K562 (cell line): ENCODE results near the gene DYRK1A. TPM values are rescaled to one million over a fixed set of nuclear protein-coding genes. Genes with fewer than 3 reads are reported as not detected.
A peak's percentile ranks its signal among the peaks of the same experiment; 100 is the strongest.

ENCODE experiments used
- CSDE1 ChIP-seq, 2 experiments: fragments of 450-650 bp; IDR thresholded peaks; 2 replicates each; pipeline ENCODE4 v1.6.1; 2016; ENCODE audit warnings: mild to moderate bottlenecking in 1 of 2
- EGR1 ChIP-seq: fragments of 450-650 bp; conservative IDR thresholded peaks from 2 replicates; pipeline ENCODE4 v1.6.1; 2017; ENCODE audit warnings: mild to moderate bottlenecking
- GMEB1 ChIP-seq: fragments of 250-450 bp; sonication (Bioruptor Pico); IDR thresholded peaks from 2 replicates; pipeline ENCODE4 v1.4.0; 2020; ENCODE audit warnings: mild to moderate bottlenecking
- HDAC2 ChIP-seq: fragments of 450-650 bp; IDR thresholded peaks from 2 replicates; pipeline ENCODE4 v1.6.1; 2016; ENCODE audit warnings: mild to moderate bottlenecking
- HEY1 ChIP-seq: fragments of 250-450 bp; sonication (Bioruptor Pico); IDR thresholded peaks from 2 replicates; pipeline ENCODE4 v1.5.0; 2020; ENCODE audit warnings: mild to moderate bottlenecking, moderate library complexity, borderline replicate concordance
- HMG20B ChIP-seq: fragments of 250-450 bp; sonication (Bioruptor Pico); IDR thresholded peaks from 2 replicates; pipeline ENCODE4 v1.5.0; 2021; ENCODE audit warnings: mild to moderate bottlenecking
- NFRKB ChIP-seq: fragments of 450-650 bp; IDR thresholded peaks from 2 replicates; pipeline ENCODE4 v1.6.1; 2016; ENCODE audit warnings: low read depth
- NONO ChIP-seq, 2 experiments: fragments of 200-400 bp in 1 of 2; fragments of 450-650 bp in 1 of 2; formaldehyde crosslinking in 1 of 2; IDR thresholded peaks; 2 replicates each; pipeline ENCODE4 v1.6.1; 2017; ENCODE audit warnings: low read depth in 2 of 2, mild to moderate bottlenecking in 2 of 2, moderate library complexity in 2 of 2, low read length in 1 of 2
- PCBP2 ChIP-seq: fragments of 200-400 bp; formaldehyde crosslinking; IDR thresholded peaks from 2 replicates; pipeline ENCODE4 v1.6.1; 2018; ENCODE audit warnings: low read length, low read depth, mild to moderate bottlenecking, moderate library complexity; ENCODE audit not compliant: poor library complexity, severe bottlenecking
- PYGO2 ChIP-seq: fragments of 450-650 bp; IDR thresholded peaks from 2 replicates; pipeline ENCODE4 v1.6.1; 2016; ENCODE audit warnings: mild to moderate bottlenecking, missing genetic modification characterization, moderate library complexity, missing compliant biosample characterization
- SIN3B ChIP-seq: fragments of 450-650 bp; IDR thresholded peaks from 2 replicates; pipeline ENCODE4 v1.6.1; 2017; ENCODE audit warnings: low read depth, mild to moderate bottlenecking, moderate library complexity
- SMAD4 ChIP-seq: fragments of 250-450 bp; sonication (Bioruptor Pico); conservative IDR thresholded peaks from 2 replicates; pipeline ENCODE4 v1.8.0; 2021; ENCODE audit warnings: inconsistent platforms, mild to moderate bottlenecking, moderate library complexity
- TAF7 ChIP-seq: fragments of 450-650 bp; IDR thresholded peaks from 2 replicates; pipeline ENCODE4 v1.6.1; 2016; ENCODE audit warnings: missing genetic modification characterization, missing compliant biosample characterization
- ZFP30 ChIP-seq: fragments of 250-450 bp; sonication (Bioruptor Pico); IDR thresholded peaks from 2 replicates; pipeline ENCODE4 v1.8.0; 2022; ENCODE audit warnings: moderate library complexity, mild to moderate bottlenecking, inconsistent platforms, borderline replicate concordance
- ZNF384 ChIP-seq: IDR thresholded peaks from 2 replicates; pipeline ENCODE4 v1.6.1; 2012; ENCODE audit warnings: low read depth, low read length, improper control_type of control experiment
- ZNF76 ChIP-seq: fragments of 250-450 bp; sonication (Bioruptor Pico); IDR thresholded peaks from 2 replicates; pipeline ENCODE4 v1.4.0; 2020; ENCODE audit warnings: mild to moderate bottlenecking, moderate library complexity, borderline replicate concordance
- ZNF830 ChIP-seq: fragments of 250-450 bp; sonication (Bioruptor Pico); IDR thresholded peaks from 2 replicates; pipeline ENCODE4 v1.5.0; 2021; ENCODE audit warnings: mild to moderate bottlenecking
- polyA plus RNA-seq, 8 experiments: library from polyadenylated mRNA; depleted of rRNA in 4 of 8; stranded (reverse) in 5 of 8; unstranded in 3 of 8; fragments of >200 nt; fragmentation: Nextera tagmentation in 2 of 8; fragmentation: Illumina TruSeq in 1 of 8; extraction: Ambion mirVana in 2 of 8; extraction: Trizol in 1 of 8; gene quantifications; 2 replicates each; pipeline versions ENCODE4 v1.2.1 to v1.2.3, GENCODE V29; 2011 to 2014; ENCODE audit warnings: inconsistent platforms in 1 of 8, missing spikeins in 1 of 8
- total RNA-seq, 7 experiments: library from RNA; depleted of rRNA in 6 of 7; stranded (reverse); fragments of >200 nt in 6 of 7; fragmentation: Illumina TruSeq in 2 of 7; extraction: Trizol in 2 of 7; gene quantifications; 2 replicates each; pipeline versions ENCODE4 v1.2.1 to v1.2.3, GENCODE V29; 2011 to 2021; ENCODE audit warnings: low replicate concordance in 1 of 7
- TF ChIP-seq, protein P1 (sequence below), 2 experiments: fragments of 450-650 bp in 1 of 2; sonication (generic) in 1 of 2; formaldehyde crosslinking in 1 of 2; IDR thresholded peaks in 1 of 2; conservative IDR thresholded peaks in 1 of 2; 2 replicates each; pipeline versions ENCODE4 v1.6.1 to v1.8.1; 2016 to 2023; ENCODE audit warnings: mild to moderate bottlenecking in 2 of 2, moderate library complexity in 2 of 2, inconsistent platforms in 1 of 2, missing genetic modification reagents in 1 of 2
- TF ChIP-seq, protein P2 (sequence below): fragments of 450-650 bp; formaldehyde crosslinking; conservative IDR thresholded peaks from 2 replicates; pipeline ENCODE4 v1.4.0; 2022; ENCODE audit warnings: mild to moderate bottlenecking, missing genetic modification characterization
- TF ChIP-seq, protein P3 (sequence below), 2 experiments: fragments of 450-650 bp; conservative IDR thresholded peaks; 2 replicates each; pipeline ENCODE4 v1.6.1; 2017; ENCODE audit warnings: mild to moderate bottlenecking in 2 of 2, moderate library complexity in 2 of 2

The DYRK1A gene
- total and polyA plus RNA-seq, 9 of the 15 experiments (the other 6 are each of a cell fraction or from before 2014, with no cell fraction given): 3.7 to 64.8 (median 42.3) TPM

- TF ChIP-seq ZNF76 (CRISPR knock-in tag) (peak; percentile 89; the same call in 1 of the 2 replicates), SIN3B (0 out of 2 replicates have a peak, but pooled peaks have one; percentile 36), PYGO2 (no peak), ZFP30 (CRISPR knock-in tag) (no peak), CSDE1 (IDR thresholded peaks at IDR 0.05) (no peak), SMAD4 (CRISPR knock-in tag) (peak; percentile 95), GMEB1 (peak; percentile 57; the same call in 1 of the 2 replicates), ZNF384 (no peak), PCBP2 (no peak), HEY1 (CRISPR knock-in tag) (no peak), ZNF830 (no peak), NFRKB (peak; percentile 83), HMG20B (CRISPR knock-in tag) (no peak), TAF7 (tag) (peak; percentile 79), EGR1 (peak; percentile 42), NONO (IDR thresholded peaks at IDR 0.05; ENCODE audit: low read depth in 2 of 2, low read length in 1 of 2) (peak; percentile 77 to 88; a peak in 3 of 4 replicates), HDAC2 (0 out of 2 replicates have a peak, but pooled peaks have one; percentile 25)
- TF ChIP-seq, protein P1, sequence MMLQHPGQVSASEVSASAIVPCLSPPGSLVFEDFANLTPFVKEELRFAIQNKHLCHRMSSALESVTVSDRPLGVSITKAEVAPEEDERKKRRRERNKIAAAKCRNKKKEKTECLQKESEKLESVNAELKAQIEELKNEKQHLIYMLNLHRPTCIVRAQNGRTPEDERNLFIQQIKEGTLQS (IDR thresholded peaks at IDR 0.05): no peak
- TF ChIP-seq, protein P1 (CRISPR knock-in tag; conservative IDR thresholded peaks at IDR 0.05): no peak; the same call in 1 of the 2 replicates
- TF ChIP-seq, protein P2, sequence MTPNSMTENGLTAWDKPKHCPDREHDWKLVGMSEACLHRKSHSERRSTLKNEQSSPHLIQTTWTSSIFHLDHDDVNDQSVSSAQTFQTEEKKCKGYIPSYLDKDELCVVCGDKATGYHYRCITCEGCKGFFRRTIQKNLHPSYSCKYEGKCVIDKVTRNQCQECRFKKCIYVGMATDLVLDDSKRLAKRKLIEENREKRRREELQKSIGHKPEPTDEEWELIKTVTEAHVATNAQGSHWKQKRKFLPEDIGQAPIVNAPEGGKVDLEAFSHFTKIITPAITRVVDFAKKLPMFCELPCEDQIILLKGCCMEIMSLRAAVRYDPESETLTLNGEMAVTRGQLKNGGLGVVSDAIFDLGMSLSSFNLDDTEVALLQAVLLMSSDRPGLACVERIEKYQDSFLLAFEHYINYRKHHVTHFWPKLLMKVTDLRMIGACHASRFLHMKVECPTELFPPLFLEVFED (CRISPR knock-in tag): 0 out of 2 replicates have a peak, but pooled peaks have one; percentile 29
- TF ChIP-seq, protein P3, sequence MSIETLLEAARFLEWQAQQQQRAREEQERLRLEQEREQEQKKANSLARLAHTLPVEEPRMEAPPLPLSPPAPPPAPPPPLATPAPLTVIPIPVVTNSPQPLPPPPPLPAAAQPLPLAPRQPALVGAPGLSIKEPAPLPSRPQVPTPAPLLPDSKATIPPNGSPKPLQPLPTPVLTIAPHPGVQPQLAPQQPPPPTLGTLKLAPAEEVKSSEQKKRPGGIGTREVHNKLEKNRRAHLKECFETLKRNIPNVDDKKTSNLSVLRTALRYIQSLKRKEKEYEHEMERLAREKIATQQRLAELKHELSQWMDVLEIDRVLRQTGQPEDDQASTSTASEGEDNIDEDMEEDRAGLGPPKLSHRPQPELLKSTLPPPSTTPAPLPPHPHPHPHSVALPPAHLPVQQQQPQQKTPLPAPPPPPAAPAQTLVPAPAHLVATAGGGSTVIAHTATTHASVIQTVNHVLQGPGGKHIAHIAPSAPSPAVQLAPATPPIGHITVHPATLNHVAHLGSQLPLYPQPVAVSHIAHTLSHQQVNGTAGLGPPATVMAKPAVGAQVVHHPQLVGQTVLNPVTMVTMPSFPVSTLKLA (conservative IDR thresholded peaks at IDR 0.05): peak in 1 of 2 experiments; percentile 12; a peak in 2 of 4 replicates
These were observed 774 bp upstream of the DYRK1A start (continued) for GRCh38 chr21:37365517-37366481.
